HTERT RPE-1 (cell line): Measurements from ENCODE around the gene PRDX6.
"Not testable (repeated sequence)": the region's sequence is repeated elsewhere in the genome, so short reads cannot be mapped to it uniquely, and the experiment has no call there.

ENCODE experiments used
- in situ Hi-C: fragments of 300-500 bp; cut with MboI; formaldehyde crosslinking; loops from 4 replicates; pipeline ENCODE4 v1.14.3; 2020; ENCODE audit warnings: low sequenced_read_pairs

Gene PRDX6

DNA sequence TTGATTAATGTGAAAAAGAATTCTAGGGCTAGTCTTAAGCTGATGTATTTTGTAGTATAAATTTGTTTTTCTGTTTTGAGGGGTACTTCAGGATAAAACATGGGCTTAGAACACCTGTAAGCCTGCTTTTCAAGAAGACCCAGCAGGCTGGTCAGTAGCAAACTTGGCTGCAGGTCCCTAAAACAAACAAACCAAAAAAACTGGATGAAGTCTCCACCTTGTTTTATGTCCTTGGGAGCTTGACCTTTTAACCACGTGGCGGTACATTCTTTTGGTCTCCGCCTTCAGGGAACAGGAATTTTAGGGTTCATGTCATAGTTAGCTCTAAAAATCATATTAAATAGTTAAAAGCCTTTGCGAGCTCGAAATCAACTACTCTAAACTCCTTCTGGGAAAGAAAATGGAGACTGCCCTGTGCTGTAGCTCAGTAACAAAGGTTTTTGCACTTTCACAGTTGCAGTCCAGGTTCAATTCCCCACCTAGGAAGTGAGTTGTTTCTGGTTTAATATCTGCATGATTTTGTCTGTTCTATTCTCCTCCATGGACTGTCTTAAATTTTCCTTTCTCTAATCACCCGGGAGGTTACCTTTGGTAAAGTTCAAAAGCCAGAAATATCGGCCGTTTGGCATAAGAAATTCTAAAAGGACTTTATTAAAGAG is 18.6 kb downstream of the PRDX6 start:
- in situ Hi-C loops = no loop called here

DNA sequence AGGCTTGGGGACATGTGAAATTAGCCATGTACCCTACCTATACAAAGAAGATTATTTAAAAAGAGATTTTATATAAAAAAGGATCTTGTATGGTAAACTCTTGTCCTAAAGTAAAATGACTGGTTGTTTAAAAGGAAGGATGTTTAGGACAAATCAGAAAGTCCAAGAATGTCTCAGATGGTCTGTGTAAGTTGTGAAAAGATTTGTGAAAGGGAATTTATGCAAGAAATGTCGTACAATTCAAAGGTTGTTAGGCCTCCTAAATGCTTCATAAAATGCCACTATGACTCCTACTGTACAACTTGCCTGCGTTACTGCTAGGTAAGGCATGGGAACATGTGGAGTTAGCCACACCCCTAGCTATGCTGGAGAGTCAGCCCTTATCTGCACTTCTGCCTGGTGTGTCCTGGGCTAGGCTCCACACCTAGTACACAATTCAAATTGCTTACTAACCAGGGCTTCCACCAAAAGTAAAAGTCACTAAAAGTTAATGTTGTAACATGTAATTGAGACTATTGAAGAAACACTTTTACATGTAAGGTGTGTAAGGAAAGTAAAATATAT is 19.7 kb downstream of the PRDX6 start:
- in situ Hi-C loops = no loop called here

DNA sequence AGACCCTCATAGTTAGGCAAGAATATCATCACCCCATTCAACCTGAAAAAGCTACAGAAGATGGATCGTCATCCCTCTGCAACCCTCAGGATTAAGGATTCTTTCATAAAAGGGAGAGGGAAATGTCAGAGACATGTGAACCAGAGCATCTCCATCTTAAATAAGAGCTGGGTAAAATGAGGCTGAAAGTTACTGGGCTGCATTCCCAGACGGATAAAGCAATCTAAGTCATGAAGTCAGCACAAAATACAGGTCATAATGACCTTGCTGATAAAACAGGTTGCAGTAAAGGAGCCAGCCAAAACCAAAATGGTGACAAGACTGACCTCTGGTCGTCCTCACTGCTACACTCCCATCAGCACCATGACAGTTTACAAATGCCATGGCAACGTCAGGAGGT is 22.6 kb downstream of the PRDX6 start:
- in situ Hi-C loops = no loop called here

DNA sequence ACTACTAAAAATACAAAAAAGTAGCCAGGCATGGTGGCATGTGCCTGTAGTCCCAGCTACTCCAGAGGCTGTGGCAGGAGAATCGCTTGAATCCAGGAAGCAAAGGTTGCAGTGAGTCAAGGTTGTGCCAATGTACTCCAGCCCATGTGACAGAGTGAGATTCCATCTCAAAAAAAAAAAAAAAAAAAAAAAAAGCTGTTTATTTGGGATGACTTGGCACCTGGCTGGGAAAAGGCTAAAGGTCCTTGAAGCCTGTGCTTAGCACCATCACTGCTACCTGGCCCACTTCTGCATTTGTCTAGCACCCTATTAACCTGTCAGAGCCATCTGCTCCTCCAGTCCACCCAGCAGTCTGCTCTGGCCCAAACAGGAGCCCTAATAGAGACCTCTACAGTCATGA is 25.0 kb downstream of the PRDX6 start:
- in situ Hi-C loops = no loop called here

DNA sequence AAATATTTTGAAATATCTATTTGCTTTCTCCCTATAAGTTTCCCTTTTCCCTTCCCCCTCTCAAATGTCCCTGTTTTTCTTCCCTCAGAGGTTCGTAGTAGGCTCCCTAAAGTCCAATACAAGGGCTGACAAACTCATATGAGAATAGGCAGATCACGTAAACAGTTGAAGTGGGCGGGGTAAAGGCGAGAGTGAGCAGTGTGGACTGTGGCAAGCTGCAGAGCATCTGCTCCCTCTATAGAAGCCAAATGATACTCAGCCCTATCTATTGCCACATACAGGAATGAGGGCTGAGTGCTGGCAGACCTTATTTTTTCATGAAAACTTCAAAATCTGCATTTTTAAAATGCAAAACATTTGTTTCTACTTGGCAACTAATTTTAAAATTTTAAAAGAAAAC is 26.3 kb downstream of the PRDX6 start:
- in situ Hi-C loops = no loop called here

- in situ Hi-C loops = no loop called here
Measured at GRCh38 chr1:173504268-173504667, 27.1 kb downstream of the PRDX6 start.

GRCh38 chr1:173505391-173505790 is 28.3 kb downstream of the PRDX6 start:
- in situ Hi-C loops = no loop called here

DNA sequence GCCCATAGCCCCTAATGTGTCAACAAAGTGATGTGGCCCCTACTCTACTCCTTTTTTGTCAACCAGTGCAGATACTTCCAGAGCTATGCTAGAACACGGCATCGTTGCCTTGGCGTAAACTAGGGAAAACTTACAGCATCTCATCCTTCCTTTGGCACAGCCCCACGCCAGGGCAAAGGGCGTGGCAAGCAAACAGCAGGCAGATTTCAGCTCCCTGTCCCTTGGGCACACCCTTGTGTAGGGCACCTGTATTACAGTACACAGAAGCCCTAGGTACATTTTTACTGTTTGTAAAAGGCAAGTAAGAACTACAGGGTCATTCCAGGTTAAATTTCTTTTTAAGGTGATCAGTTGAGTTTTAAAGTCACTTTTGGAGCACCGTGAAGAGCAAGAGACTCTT is 29.3 kb downstream of the PRDX6 start:
- in situ Hi-C loops = no loop called here

- in situ Hi-C loops = no loop called here
Measured at GRCh38 chr1:173507205-173507846, 30.2 kb downstream of the PRDX6 start.

- in situ Hi-C loops = no loop called here
Measured at GRCh38 chr1:173507847-173508209, 30.7 kb downstream of the PRDX6 start.

DNA sequence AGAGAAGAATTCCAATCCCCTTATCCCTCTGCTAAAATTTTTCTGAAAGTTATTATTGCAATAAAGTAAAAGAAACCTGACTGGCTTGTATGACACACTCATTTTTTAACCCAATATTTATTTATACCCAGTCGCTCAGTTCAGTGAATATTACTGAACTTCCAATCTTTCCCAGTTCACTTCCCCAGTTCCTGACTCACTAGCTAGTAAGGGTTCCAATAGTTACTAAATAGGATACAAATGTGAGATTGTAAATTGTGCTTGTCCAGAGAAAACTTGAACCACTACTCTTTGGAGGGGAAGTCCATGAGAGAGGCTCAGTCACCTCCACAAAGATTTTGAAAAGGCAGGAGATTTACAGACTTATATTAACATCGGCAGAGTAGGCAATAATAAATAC is 31.4 kb downstream of the PRDX6 start:
- in situ Hi-C loops = no loop called here

DNA sequence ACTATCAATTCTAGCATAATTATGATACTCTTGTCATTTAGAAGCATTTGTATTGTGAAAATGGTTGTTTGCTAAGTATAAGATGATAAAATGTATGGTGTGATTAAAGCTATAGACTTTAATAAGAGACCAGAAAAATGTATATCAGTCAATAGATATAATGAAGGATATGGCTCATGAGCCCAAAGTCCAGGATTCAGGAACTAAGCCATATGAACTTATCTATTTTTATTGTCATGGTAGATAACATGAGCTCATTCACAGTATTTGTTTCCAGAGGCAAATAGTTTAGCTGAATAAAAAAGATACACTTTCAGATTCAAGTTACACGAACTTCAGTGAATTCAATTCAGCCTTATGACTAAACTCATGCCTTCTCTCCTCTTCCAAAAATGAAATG is 32.7 kb downstream of the PRDX6 start:
- in situ Hi-C loops = no loop called here

DNA sequence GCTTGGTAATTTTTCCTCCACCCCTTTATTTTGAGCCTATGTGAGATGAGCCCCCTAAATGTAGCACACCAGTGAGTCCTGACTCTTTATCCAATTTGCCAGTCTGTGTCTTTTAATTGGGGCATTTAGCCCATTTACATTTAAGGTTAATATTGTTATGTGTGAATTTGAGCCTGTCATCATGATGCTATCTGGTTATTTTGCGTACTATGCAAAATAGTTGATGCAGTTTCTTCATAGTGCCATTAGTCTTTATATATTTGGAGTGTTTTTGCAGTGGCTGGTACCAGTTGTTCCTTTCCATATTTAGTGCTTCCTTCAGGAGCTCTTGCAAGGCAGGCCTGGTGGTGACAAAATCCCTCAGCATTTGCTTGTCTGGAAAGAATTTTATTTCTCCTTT is 37.4 kb downstream of the PRDX6 start:
- in situ Hi-C loops = not testable (repeated sequence)

- in situ Hi-C loops = no loop called here
Measured at GRCh38 chr1:173520799-173521198, 43.7 kb downstream of the PRDX6 start.

- in situ Hi-C loops = no loop called here
Measured at GRCh38 chr1:173523329-173523728, 46.2 kb downstream of the PRDX6 start.

DNA sequence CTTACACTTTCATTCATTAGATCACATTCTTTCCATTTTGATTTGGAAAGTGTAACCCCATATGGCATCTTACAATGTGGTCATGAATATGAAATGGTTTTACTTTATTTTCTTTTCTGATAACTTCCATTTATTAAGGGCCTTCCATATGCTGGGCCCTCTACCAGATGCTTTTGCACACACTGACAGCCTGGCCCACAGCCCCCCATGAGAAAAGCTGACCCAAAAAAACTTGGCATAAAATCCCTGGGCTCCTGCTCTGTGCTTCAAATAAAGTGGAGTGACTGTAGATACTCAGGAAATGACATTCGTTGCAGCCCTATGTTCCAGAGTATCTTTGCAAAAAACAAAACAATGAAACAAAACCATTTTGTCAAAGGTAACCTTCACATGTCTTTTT is 48.8 kb downstream of the PRDX6 start:
- in situ Hi-C loops = no loop called here

DNA sequence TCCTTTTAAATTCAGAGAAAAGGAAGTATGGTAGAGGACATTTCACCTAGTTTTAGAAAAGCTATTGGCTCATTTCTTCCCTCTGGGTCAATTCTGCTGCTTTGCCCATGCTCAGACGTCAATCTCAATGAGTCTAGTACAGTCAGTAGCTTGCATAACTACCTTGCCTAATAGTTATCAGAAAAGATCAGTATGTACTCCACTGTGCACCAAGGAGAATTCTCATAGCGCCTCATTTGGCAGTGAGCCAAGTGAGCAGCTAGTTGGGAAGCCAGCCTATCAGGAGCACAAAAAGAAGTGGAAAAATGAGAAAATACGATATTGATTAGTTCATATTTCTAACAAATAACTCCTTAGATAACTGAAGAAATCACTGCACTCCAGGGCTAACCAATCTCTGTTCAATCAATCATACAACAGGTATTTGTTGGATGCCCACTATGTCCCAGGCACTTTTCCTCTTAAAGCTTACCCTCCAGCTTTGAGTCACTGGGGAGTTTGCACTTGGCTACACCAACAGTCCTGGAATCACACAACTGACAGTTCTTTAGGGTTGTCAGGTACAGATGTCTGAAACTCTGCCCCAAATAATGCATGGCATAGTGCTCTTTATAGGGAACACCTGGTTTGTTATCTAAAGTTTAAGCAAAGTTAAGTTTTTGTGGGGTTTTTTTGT is 50.2 kb downstream of the PRDX6 start:
- in situ Hi-C loops = no loop called here

DNA sequence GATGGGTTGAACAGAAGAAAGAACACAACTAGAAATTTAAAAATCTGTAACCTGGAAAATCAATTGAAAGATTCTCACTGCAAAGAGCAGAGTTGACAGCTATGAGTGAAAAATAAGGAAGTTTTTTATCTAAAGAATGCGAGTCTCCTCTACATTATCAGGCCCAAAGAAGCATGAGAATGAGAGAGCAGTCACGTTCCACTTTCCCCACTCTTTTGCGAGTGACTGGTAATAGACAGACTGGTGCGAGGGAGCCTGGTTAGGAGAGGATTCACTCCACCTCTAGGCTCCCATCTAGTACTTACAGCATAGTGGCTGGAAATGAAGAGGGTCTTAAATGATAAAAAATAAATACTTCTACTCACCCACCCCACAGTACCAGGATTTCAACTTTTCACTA is 52.0 kb downstream of the PRDX6 start:
- in situ Hi-C loops = no loop called here

- in situ Hi-C loops = no loop called here
Measured at GRCh38 chr1:173530795-173531693, 53.9 kb downstream of the PRDX6 start.

DNA sequence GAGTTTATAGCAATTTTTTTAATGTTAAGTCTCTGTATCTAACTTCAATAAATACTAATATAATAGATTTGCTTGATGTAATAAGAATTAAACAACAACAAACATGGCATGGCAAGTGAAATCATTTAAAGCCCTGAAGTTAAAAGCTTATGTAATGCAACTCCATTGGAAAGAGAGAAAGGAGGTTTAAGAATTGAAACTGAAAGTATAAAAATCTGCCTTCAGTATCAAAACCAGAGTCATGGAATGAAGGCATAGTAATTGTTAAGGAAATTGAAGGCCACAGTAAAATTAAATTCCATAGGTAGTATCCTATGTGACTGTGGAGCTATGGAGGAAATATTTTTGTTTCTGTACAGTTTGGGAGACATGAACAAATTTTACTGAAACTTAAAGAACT is 55.1 kb downstream of the PRDX6 start:
- in situ Hi-C loops = no loop called here

- in situ Hi-C loops = no loop called here
Measured at GRCh38 chr1:173536223-173536622, 59.1 kb downstream of the PRDX6 start.
